GM19463 (cell line): ENCODE results near the gene ARMC10.
"Not testable (repeated sequence)": the region's sequence is repeated elsewhere in the genome, so short reads cannot be mapped to it uniquely, and the experiment has no call there.

Experiments
- ATAC-seq: cut with Tn5 transposase; IDR thresholded peaks from one replicate; pipeline ENCODE4 v1.9.1; 2021; ENCODE audit warnings: mild to moderate bottlenecking, moderate library complexity; ENCODE audit not compliant: unreplicated experiment

ARMC10 gene

DNA sequence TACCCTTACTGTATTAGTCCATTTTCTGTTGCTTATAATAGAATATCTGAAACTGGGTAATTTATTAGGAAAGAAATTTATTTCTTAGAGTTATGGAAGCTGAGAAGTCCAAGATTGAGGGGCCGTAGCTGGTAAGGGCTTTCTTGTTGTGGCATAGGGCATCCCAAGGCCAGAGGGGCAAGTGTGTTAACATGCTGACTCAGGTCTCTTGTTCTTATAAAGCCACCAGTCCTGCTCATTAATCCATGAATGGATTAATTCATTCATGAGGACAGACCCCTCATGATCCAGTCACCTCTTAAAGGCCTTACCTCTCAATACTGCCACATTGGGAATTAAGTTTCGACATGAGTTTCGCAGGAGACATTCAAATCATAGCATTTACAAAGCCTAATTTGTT lies 2.4 kb downstream of the ARMC10 start:
- no peak for ATAC-seq

DNA sequence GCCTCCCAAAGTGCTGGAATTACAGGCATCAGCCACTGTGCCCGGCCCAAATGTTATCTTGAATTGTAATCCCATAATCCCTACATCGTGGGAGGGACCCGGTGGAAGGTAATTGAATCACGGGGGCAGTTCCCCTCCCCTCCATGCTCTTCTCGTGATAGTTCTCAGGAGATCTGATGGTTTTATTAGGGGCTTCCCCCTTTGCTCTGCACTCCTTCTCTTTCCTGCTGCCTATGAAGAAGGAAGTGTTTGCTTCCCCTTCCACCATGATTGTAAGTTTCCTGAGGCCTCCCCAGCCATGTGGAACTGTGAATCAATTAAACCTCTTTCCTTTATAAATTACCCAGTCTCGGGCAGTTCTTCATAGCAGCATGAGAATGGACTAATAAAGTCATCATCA lies 3.3 kb downstream of the ARMC10 start:
- not testable (repeated sequence) for ATAC-seq

DNA sequence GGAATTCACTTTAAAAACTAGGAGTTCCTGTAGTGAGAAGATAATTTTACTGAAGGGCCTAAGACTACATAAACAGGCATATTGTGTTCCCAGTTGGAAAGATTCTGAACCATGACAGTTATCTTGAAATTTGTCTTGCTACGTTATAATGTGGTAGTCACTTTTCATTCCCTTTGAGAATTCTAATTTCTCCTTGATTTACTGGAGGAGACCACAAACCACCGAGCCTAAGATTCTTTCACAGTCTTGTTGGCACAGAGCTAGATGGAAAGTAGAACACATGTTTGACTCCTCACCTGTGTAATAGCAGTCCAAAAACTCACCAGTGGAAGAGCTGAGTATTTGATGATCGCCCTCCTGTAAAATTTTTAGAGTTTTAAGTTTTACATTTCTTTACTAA lies 4.9 kb downstream of the ARMC10 start:
- no peak for ATAC-seq

DNA sequence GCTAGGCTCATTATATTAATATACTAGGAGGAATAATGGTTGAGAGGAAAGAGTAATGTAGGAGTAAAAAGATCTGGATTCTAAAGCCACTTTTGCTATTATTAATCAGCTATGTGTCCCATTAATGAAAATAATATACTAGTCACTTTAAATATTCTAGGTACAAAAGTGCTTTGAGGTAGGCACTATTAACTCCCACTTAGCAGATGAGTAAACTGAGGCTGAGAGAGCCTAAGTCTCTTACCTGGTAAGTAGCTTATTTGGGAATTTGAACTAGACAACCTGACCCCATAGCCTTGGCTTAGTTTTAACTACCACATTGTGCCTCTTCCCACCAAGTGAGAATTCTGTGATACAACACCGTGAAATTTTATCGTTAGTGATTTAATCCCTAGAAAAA lies 6.0 kb downstream of the ARMC10 start:
- ATAC-seq = no peak

DNA sequence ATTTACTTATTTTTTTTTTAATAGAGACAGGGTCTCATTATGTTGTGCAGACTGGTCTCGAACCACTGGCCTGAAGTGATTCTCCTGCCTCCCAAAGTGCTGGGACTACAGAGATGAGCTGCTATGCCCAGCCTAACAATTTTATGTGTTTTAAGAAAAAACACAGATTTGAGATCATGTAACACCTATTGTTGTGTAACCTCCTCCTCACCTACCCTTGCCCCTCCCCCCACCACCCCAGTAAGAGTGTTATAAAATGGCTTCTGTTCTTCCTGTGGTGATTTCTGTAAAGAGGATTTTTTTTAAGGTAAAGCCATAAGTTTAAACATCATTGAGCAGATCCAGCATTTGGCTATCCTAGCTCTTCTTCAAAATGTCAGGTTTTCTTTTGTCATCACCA lies 7.6 kb downstream of the ARMC10 start:
- no peak for ATAC-seq

DNA sequence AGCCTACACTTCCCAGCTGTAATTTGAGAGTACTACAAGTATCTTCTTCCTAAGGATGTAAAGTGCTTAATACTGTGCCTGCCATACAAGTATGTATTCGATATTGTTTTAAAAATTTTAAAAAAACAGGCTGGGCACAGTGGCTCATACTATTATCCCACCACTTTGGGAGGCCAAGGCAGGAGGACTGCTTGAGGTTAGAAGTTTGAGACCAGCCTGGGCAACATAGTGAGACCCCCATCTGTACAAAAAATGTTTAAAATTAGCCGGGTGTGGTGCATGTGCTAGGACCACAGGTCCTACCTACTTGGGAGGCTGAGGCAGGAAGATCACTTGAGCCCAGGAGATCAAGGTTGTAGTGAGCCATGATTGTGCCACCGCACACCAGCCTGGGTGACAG lies 8.3 kb downstream of the ARMC10 start:
- no peak for ATAC-seq

DNA sequence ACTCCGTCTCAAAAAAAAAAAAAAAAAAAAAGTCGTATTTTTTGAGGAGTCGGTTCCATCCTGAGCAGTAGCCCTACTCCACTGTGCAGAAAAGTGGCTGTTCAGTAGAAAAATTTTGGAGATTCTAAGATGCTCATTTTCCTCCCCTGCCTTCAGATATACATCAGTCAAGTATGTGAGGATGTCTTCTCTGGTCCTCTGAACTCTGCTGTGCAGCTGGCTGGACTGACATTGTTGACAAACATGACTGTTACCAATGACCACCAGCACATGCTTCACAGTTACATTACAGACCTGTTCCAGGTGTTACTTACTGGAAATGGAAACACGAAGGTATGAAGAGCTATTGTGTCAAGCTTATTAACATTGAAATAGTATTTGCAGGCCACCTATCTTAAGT lies 17.4 kb downstream of the ARMC10 start:
- not testable (repeated sequence) for ATAC-seq

DNA sequence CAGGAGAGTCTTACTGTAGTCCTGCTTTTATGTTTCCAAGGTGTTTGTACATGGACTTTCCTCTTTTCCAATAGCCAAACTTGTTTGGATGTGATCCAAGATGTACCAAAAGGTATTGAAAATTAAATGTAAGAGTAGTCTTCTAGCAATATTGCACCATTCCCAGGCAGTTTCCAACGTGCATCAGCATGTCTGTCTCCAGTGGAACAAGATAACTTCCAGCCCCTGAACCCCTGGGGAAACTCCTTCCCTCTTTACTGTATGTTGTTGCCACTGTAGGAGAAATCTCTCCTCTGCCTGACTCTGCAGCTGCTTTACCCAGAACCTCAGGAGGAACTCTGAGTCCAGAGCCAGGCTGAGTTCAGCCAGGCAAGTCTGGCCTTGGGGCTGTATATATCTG lies 18.5 kb downstream of the ARMC10 start:
- ATAC-seq = no peak

DNA sequence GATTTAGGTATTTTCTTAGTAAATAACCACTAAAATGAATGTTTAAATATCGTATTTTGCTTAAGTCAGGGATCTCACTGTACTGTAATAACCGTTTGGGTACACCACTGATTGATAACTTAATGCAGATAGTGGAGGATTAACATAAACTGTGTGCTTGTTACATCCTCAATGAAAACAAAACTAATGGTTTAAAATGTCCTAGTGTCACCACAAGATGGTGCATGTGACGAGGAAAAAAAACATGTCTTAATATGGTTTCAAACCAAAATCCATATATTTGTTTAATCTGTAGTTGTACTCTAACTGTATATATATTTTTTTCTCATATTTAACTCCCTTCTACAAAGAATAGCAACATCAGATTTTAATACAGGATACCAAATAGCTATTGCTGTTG lies 19.2 kb downstream of the ARMC10 start:
- ATAC-seq = no peak

DNA sequence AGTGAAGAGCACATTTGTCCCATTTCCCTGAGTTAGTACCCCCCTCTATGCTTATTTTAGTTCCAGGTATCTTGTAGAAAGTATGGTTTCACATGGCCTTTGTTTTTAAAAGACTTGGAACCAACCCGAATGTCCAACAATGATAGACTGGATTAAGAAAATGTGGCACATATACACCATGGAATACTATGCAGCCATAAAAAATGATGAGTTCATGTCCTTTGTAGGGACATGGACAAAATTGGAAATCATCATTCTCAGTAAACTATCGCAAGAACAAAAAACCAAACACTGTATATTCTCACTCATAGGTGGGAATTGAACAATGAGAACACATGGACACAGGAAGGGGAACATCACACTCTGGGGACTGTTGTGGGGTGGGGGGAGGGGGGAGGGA lies 20.6 kb downstream of the ARMC10 start:
- ATAC-seq = not testable (repeated sequence)

DNA sequence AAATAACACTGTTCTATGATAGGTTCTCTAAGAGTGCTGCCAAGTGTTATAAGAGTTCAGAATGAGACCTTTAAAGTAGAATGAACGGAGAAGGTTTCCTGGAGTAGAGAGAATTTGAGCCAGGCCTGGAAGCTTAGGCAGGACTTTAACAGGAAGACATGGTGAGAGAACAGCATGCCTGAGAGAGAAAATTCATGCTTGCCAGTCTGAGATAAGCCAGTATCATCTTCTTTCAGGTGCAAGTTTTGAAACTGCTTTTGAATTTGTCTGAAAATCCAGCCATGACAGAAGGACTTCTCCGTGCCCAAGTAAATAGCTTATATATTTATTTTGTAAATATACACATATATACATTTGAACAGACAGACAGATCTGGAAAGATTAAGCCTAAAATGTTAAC lies 22.1 kb downstream of the ARMC10 start:
- no peak for ATAC-seq

DNA sequence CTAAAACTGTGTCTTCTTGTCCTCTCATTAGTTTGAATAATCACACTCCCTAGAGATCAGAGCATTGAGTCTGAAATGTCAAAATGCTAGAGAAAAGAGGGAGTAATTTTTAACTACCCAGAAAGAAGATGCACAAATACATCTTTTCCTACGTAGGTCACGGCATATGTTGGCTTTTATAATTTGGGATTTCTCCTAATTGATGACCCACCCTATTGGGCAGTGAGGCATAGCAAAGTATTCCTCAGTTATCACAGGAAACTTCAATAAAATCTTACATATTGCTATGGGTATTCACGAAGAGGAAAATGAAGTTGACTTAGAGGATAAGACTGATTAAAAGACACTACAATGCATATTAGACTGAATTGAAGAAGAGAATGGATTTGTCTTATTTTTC lies 25.4 kb downstream of the ARMC10 start:
- no peak for ATAC-seq

DNA sequence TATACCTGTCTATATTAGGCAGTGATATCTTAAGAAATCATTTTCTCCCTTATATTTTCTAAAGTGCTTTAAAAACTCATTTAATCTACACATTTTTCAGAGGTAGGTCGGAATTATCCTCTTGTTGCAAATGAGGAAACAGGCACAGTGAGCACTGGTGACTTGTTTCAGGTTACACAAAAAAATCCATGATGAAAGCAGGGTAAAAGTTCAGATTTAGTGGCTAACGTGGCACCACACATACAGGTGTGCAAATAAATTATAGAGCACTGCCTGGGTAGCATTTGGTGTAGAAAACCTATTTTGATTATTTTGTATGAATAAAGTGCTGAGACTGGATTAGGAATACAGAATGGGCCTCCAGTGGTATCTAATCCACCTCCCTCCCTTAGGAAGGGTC lies 26.6 kb downstream of the ARMC10 start:
- no peak for ATAC-seq

DNA sequence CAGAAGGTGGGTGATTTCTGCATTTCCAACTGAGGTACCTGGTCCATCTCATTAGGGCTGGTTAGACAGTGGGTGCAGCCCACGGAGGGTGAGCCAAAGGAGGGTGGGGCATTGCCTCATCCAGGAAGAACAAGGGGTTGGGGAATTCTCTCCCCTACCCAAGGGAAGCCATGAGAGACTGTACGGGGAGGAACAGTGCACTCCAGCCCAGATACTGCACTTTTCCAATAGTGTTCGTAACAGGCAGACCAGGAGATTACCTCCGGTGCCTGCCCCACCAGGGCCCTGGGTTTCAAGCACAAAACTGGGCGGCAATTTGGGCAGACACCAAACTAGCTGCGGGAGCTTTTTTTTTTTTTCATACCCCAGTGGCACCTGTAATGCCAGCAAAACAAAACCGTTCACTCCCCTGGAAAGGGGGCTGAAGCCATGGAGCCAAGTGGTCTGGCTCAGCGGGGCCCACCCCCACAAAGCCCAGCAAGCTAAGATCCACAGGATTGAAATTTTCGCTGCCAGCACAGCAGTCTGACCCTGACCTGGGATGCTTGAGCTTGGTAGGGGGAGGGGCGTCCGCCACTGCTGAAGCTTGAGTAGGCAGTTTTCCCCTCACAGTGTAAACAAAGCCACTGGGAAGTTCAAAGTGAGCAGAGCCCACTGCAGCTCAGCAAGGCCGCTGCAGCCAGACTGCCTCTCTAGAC lies 31.2 kb downstream of the ARMC10 start:
- ATAC-seq = no peak

DNA sequence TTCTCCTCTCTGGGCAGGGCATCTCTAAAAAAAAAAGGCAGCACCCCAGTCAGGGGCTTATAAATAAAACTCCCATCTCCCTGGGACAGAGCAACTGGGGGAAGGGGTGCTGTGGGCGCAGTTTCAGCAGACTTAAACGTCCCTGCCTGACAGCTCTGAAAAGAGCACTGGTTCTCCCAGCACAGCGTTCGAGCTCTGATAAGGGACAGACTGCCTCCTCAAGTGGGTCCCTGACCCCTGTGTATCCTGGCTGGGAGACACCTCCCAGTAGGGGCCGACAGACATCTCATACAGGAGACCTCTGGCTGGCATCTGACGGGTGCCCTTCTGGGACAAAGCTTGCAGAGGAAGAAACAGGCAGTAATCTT lies 31.7 kb downstream of the ARMC10 start:
- ATAC-seq = not testable (repeated sequence)

DNA sequence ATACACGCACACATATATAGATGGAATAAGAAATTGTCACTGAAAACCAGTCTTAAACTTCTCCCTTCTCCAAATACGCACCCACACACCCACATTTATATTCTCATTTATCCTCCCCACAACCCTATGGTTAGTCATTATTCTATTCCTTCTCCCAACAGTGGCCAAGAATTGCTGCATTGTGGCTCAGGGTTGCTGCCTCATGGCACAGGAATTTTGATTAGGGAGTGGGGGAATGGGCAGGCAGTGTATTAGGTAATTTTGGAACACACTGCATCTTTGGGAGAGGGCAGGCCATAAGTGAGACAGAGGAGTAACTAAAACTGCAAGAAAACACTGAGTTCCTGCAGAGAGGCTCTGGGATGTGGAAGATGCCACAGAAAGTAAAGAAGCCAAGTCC lies 38.2 kb downstream of the ARMC10 start:
- no peak for ATAC-seq

DNA sequence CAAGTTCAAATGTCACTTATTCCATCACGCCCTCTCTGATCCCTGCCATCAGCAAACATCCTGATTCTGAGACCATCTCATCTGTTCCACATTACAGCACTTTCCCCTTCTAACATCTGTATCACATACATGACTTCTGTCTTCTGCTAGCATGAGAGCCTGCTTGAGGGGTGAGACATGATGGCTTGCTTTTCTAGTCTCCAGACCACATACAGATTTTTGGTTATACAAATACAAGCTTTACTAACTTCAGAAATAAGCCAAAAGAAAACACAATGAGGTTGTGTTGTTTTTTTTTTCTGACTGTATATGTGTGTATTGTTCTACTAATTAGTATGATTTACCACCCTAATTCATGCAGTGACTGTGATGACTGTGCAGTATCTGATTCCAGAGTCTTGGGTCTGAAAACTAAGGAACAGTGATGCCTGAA lies 39.7 kb downstream of the ARMC10 start:
- ATAC-seq = no peak

DNA sequence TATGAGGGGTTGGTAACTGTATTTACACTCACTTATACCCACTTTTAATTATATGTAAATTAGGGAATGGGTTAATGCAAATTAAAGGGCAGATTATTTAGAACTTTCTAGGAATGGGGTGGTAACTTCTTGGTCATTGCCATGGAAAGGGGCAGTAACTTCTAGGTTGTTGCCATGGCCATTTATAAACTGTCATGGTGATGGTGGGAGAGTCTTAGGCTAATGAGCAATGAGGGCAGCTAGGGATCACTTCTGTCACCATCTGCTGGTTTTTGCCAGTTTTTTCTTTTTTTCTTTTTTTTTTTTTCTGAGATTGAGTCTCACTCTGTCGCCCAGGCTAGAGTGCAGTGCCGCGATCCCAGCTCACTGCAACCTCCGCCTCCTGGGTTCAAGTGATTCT lies 40.8 kb downstream of the ARMC10 start:
- no peak for ATAC-seq

DNA sequence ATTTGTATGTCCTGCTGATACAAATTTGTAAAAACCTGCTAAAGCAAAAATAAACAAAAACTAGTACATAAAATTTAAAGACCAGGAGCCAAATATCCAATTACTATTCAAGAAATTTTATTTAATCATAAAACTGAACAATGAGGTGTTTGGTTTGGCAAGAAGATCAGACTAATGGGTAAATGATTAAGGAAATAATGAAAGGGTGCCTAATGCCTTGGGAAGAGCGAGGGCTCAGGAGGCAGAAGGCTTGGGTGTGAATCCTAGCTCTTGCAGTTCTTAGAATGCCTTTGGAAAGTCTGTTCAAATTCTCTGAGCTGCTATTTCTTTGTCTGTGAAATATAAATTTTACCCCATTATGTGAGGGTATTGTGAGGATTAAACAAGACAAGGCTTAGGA lies 41.6 kb downstream of the ARMC10 start:
- no peak for ATAC-seq

DNA sequence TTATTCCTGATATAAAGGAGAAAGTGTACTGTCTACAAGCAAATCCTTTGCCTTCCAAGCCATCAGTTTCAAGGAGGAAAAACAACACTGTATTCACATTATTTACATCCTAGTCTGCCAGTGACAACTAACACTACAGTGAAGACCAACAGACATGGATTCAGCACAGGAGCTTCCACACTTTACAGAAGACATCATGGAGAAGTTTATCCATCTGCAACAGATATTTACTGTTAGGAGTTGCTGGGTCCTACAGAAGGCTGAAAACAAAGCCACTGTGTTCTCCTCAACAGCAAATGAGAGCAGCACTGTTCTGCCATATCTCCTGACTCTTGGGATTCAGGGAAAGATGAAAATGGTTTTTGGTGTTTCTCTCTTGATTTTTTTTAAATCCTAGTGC lies 42.1 kb downstream of the ARMC10 start:
- no peak for ATAC-seq

DNA sequence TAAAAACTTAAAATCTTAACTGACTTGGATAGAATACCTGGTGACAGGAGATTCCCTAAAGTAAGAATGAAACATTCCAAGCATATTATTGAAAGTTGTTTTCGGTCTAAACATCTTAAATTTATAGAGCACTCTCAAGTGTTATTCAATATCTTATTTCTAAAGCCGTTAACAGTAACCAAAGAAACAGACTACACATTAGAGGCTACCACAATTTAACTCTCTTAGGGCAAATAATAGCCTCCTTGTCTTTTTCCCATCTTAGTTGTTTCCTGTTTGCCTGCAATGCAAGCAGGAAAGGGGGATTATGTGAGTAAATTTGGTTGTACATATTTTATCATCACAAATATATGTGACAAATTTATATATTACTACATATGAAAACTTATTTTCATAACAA lies 42.5 kb downstream of the ARMC10 start:
- no peak for ATAC-seq

DNA sequence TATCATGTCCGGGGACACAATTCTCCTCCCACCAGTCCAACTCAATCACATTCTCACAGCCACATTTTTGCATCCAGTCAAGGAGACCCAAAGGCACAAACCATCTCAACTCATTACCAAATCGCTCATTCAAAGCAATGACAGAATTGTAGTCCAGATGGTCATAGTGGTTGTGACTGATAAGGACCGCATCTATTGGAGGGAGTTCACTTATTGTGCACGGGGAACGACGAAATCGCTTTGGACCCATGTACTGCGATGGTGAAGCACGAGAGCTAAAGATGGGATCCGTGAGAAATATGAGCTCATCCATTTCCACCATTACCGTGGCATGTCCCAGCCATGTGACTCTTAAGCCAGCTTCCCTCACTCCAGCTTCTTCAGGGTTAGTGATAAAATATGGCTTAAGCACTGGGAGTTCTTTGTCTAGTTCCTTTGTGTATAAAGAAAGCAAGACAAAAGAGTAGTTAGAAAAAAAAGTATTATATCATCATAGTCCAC lies 44.9 kb downstream of the ARMC10 start:
- ATAC-seq = no peak

DNA sequence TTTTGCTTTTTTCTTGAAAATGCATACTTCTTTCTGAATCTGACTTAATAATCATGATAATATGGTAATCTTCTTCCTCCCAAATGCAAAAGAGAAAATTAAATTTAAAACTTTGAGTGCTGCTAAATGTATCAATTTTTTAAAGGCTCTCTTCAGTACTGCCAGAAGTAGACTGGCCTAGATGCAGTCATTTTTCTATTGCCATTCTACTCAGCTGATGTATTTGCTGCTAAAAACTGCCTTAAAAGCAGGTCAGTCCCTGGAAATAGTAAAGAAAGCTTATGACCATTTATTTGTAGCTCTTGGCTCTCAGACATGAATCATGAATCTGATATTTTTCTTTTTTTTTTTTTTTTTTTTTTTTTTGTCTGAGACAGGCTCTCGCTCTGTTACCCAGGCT lies 45.4 kb downstream of the ARMC10 start:
- ATAC-seq = no peak
